HEK293 (cell line): ENCODE results near the gene DEF6.

Experiments used
- FEZF1 ChIP-seq: fragments of 450-650 bp; formaldehyde crosslinking; IDR thresholded peaks from 2 replicates; pipeline ENCODE4 v1.5.1; 2016; ENCODE audit warnings: missing biosample characterization, missing genetic modification characterization
- GLI2 ChIP-seq: fragments of 450-650 bp; formaldehyde crosslinking; IDR thresholded peaks from 2 replicates; pipeline ENCODE4; 2017; ENCODE audit warnings: missing biosample characterization, missing genetic modification characterization, low read depth, borderline replicate concordance
- GLIS1 ChIP-seq: fragments of 450-650 bp; formaldehyde crosslinking; IDR thresholded peaks from 2 replicates; pipeline ENCODE4 v1.5.1; 2016; ENCODE audit warnings: missing biosample characterization, missing genetic modification characterization
- PRDM10 ChIP-seq: fragments of 450-650 bp; formaldehyde crosslinking; IDR thresholded peaks from 2 replicates; pipeline ENCODE4 v1.5.1; 2016; ENCODE audit warnings: missing biosample characterization, missing genetic modification characterization
- SALL2 ChIP-seq: fragments of 450-650 bp; formaldehyde crosslinking; IDR thresholded peaks from 2 replicates; pipeline ENCODE4 v1.5.0; 2017; ENCODE audit warnings: missing biosample characterization, mild to moderate bottlenecking, missing genetic modification characterization, borderline replicate concordance
- SP7 ChIP-seq: fragments of 450-650 bp; formaldehyde crosslinking; IDR thresholded peaks from 2 replicates; pipeline ENCODE4 v1.5.1; 2016; ENCODE audit warnings: missing biosample characterization, missing genetic modification characterization
- WT1 ChIP-seq: fragments of 450-650 bp; formaldehyde crosslinking; IDR thresholded peaks from 2 replicates; pipeline ENCODE4 v1.5.1; 2016; ENCODE audit warnings: missing biosample characterization, missing genetic modification characterization
- ZNF2 ChIP-seq: fragments of 450-650 bp; formaldehyde crosslinking; IDR thresholded peaks from 2 replicates; pipeline ENCODE4 v1.5.1; 2016; ENCODE audit warnings: missing biosample characterization, missing genetic modification characterization
- ZNF24 ChIP-seq: fragments of 450-650 bp; formaldehyde crosslinking; IDR thresholded peaks from 2 replicates; pipeline ENCODE4 v1.5.1; 2016; ENCODE audit warnings: missing biosample characterization, missing genetic modification characterization
- ZNF366 ChIP-seq: fragments of 450-650 bp; formaldehyde crosslinking; conservative IDR thresholded peaks from 2 replicates; pipeline ENCODE4 v1.5.1; 2016; ENCODE audit warnings: missing biosample characterization, missing genetic modification characterization
- ZNF394 ChIP-seq: fragments of 450-650 bp; formaldehyde crosslinking; IDR thresholded peaks from 2 replicates; pipeline ENCODE4 v1.5.1; 2016; ENCODE audit warnings: missing biosample characterization, missing genetic modification characterization, mild to moderate bottlenecking, moderate library complexity, borderline replicate concordance
- ZNF398 ChIP-seq: fragments of 450-650 bp; formaldehyde crosslinking; IDR thresholded peaks from 2 replicates; pipeline ENCODE4 v1.5.1; 2017; ENCODE audit warnings: missing biosample characterization, missing genetic modification characterization
- ZNF416 ChIP-seq: fragments of 450-650 bp; formaldehyde crosslinking; IDR thresholded peaks from 2 replicates; pipeline ENCODE4 v1.5.1; 2016; ENCODE audit warnings: missing biosample characterization, missing genetic modification characterization
- ZNF571 ChIP-seq: fragments of 450-650 bp; formaldehyde crosslinking; IDR thresholded peaks from 2 replicates; pipeline ENCODE4 v1.5.0; 2017; ENCODE audit warnings: missing biosample characterization, missing genetic modification characterization
- ZNF677 ChIP-seq: fragments of 450-650 bp; IDR thresholded peaks from 2 replicates; pipeline ENCODE4 v1.5.0; 2018; ENCODE audit warnings: missing biosample characterization, mild to moderate bottlenecking, missing genetic modification characterization, moderate library complexity
- ZNF692 ChIP-seq: fragments of 450-650 bp; formaldehyde crosslinking; IDR thresholded peaks from 2 replicates; pipeline ENCODE4 v1.5.1; 2016; ENCODE audit warnings: missing biosample characterization, missing genetic modification characterization
- ZNF768 ChIP-seq: fragments of 450-650 bp; formaldehyde crosslinking; IDR thresholded peaks from 2 replicates; pipeline ENCODE4 v1.5.1; 2018; ENCODE audit warnings: missing biosample characterization, mild to moderate bottlenecking, missing genetic modification characterization
- TF ChIP-seq, protein P1 (sequence below): fragments of 450-650 bp; formaldehyde crosslinking; IDR thresholded peaks from 2 replicates; pipeline ENCODE4 v1.5.1; 2016; ENCODE audit warnings: missing biosample characterization, missing genetic modification characterization
- TF ChIP-seq, protein P2 (sequence below): fragments of 450-650 bp; formaldehyde crosslinking; IDR thresholded peaks from 2 replicates; pipeline ENCODE4 v1.5.1; 2017; ENCODE audit warnings: missing biosample characterization, missing genetic modification characterization
- TF ChIP-seq, protein P3 (sequence below): fragments of 450-650 bp; formaldehyde crosslinking; IDR thresholded peaks from 2 replicates; pipeline ENCODE4 v1.5.1; 2016; ENCODE audit warnings: missing biosample characterization, missing genetic modification characterization
- TF ChIP-seq, protein P4 (sequence below): fragments of 450-650 bp; formaldehyde crosslinking; IDR thresholded peaks from 2 replicates; pipeline ENCODE4 v1.5.1; 2016; ENCODE audit warnings: missing biosample characterization, missing genetic modification characterization

DEF6 gene

GRCh38 chr6:35360349-35361138 is 62.9 kb downstream of the DEF6 start (continued):
- TF ChIP-seq ZNF24 (tag by site-specific recombination) (0 out of 2 replicates have a peak, but pooled peaks have one; percentile 50), ZNF677 (tag by site-specific recombination) (peak; percentile 46; the same call in 1 of the 2 replicates), GLIS1 (tag by site-specific recombination) (peak; percentile 13; the same call in 1 of the 2 replicates), FEZF1 (peak; percentile 30; the same call in 1 of the 2 replicates), SALL2 (tag by site-specific recombination) (no peak), ZNF366 (tag by site-specific recombination) (peak; percentile 73), ZNF571 (no peak), PRDM10 (tag by site-specific recombination) (peak; percentile 67), GLI2 (no peak), ZNF394 (tag by site-specific recombination) (peak; percentile 10; the same call in 1 of the 2 replicates), ZNF416 (tag by site-specific recombination) (no peak), ZNF768 (tag by site-specific recombination) (peak; percentile 67; the same call in 1 of the 2 replicates), ZNF398 (peak; percentile 16; the same call in 1 of the 2 replicates), ZNF2 (tag by site-specific recombination) (peak; percentile 25; the same call in 1 of the 2 replicates), WT1 (peak; percentile 87), ZNF692 (tag by site-specific recombination) (peak; percentile 69; the same call in 1 of the 2 replicates), SP7 (peak; percentile 75)
- TF ChIP-seq, protein P1, sequence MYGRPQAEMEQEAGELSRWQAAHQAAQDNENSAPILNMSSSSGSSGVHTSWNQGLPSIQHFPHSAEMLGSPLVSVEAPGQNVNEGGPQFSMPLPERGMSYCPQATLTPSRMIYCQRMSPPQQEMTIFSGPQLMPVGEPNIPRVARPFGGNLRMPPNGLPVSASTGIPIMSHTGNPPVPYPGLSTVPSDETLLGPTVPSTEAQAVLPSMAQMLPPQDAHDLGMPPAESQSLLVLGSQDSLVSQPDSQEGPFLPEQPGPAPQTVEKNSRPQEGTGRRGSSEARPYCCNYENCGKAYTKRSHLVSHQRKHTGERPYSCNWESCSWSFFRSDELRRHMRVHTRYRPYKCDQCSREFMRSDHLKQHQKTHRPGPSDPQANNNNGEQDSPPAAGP (tag by site-specific recombination): peak; percentile 77
- TF ChIP-seq, protein P2, sequence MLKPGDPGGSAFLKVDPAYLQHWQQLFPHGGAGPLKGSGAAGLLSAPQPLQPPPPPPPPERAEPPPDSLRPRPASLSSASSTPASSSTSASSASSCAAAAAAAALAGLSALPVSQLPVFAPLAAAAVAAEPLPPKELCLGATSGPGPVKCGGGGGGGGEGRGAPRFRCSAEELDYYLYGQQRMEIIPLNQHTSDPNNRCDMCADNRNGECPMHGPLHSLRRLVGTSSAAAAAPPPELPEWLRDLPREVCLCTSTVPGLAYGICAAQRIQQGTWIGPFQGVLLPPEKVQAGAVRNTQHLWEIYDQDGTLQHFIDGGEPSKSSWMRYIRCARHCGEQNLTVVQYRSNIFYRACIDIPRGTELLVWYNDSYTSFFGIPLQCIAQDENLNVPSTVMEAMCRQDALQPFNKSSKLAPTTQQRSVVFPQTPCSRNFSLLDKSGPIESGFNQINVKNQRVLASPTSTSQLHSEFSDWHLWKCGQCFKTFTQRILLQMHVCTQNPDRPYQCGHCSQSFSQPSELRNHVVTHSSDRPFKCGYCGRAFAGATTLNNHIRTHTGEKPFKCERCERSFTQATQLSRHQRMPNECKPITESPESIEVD (tag by site-specific recombination): no peak
- TF ChIP-seq, protein P3, sequence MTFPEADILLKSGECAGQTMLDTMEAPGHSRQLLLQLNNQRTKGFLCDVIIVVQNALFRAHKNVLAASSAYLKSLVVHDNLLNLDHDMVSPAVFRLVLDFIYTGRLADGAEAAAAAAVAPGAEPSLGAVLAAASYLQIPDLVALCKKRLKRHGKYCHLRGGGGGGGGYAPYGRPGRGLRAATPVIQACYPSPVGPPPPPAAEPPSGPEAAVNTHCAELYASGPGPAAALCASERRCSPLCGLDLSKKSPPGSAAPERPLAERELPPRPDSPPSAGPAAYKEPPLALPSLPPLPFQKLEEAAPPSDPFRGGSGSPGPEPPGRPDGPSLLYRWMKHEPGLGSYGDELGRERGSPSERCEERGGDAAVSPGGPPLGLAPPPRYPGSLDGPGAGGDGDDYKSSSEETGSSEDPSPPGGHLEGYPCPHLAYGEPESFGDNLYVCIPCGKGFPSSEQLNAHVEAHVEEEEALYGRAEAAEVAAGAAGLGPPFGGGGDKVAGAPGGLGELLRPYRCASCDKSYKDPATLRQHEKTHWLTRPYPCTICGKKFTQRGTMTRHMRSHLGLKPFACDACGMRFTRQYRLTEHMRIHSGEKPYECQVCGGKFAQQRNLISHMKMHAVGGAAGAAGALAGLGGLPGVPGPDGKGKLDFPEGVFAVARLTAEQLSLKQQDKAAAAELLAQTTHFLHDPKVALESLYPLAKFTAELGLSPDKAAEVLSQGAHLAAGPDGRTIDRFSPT (tag by site-specific recombination): no peak
- TF ChIP-seq, protein P4, sequence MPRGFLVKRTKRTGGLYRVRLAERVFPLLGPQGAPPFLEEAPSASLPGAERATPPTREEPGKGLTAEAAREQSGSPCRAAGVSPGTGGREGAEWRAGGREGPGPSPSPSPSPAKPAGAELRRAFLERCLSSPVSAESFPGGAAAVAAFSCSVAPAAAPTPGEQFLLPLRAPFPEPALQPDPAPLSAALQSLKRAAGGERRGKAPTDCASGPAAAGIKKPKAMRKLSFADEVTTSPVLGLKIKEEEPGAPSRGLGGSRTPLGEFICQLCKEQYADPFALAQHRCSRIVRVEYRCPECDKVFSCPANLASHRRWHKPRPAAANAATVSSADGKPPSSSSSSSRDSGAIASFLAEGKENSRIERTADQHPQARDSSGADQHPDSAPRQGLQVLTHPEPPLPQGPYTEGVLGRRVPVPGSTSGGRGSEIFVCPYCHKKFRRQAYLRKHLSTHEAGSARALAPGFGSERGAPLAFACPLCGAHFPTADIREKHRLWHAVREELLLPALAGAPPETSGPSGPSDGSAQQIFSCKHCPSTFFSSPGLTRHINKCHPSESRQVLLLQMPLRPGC: peak; percentile 96
